Esophagus squamous epithelium (tissue), 5 donors: ENCODE measurements around the gene RELL1. TPM values are rescaled to one million over a fixed set of nuclear protein-coding genes. Genes with fewer than 3 reads are reported as not detected.
A peak's percentile ranks its signal among the peaks of the same experiment; 100 is the strongest.

Experiments used
- DNase-seq: peaks from one replicate; lab custom pipeline; 2025; lab: John Stamatoyannopoulos, UW
- H3K27ac ChIP-seq, 4 donors: fragments of 200-600 bp; sonication (generic); one replicate each; pipeline ENCODE4 v1.5.1; 2016 to 2019; ENCODE audit warnings: mild to moderate bottlenecking in 1 of 4
- H3K27me3 ChIP-seq, 4 donors: fragments of 200-600 bp; sonication (generic); 1 replicate in 3 of 4; 2 replicates in 1 of 4; pipeline versions ENCODE4 v1.5.1 to v1.6.0; 2017 to 2021; ENCODE audit warnings: antibody characterized with exemption in 1 of 4
- H3K36me3 ChIP-seq, 3 donors: fragments of 200-600 bp; sonication (generic); one replicate each; pipeline ENCODE4 v1.5.1; 2016 to 2019
- H3K4me1 ChIP-seq, 3 donors: fragments of 200-600 bp; sonication (generic); one replicate each; pipeline ENCODE4 v1.5.1; 2017 to 2019
- H3K4me3 ChIP-seq, 4 donors: fragments of 200-600 bp; sonication (generic); 1 replicate in 3 of 4; 2 replicates in 1 of 4; pipeline ENCODE4 v1.5.1; 2016 to 2019; ENCODE audit warnings: mild to moderate bottlenecking in 2 of 4, moderate library complexity in 1 of 4
- H3K9me3 ChIP-seq, 3 donors: fragments of 200-600 bp; sonication (generic); one replicate each; pipeline ENCODE4 v1.5.1; 2016 to 2019
- CTCF ChIP-seq, 6 experiments: fragments of 450-650 bp in 4 of 6; fragments of 200-600 bp in 2 of 6; sonication (generic) in 2 of 6; IDR thresholded peaks; one replicate each; pipeline ENCODE4 v1.5.1; 2016 to 2019; ENCODE audit warnings: antibody characterized with exemption in 6 of 6, mild to moderate bottlenecking in 4 of 6, moderate library complexity in 4 of 6
- POLR2A ChIP-seq, 4 donors: fragments of 450-650 bp; IDR thresholded peaks; one replicate each; pipeline ENCODE4 v1.6.1; 2017; ENCODE audit warnings: antibody characterized with exemption in 4 of 4, mild to moderate bottlenecking in 4 of 4, moderate library complexity in 3 of 4
- WGBS, 2 donors: methylation state at CpG; one replicate each; pipeline ENCODE4 v1.1.5; 2018; 5-methylcytosine and 5-hydroxymethylcytosine counted together
- intact Hi-C: fragments of 100-400 bp; cut with DNase I; formaldehyde crosslinking; loops from one replicate; pipeline ENCODE4 v1.15.0; 2022
- total RNA-seq, 4 donors: library from RNA; depleted of rRNA; stranded (reverse); fragments of >200 nt; gene quantifications; one replicate each; pipeline ENCODE4 v1.1.0, GENCODE V29; 2016
- donor health status: DM: yes; HTN: yes; CAD: no.

The RELL1 gene
- total RNA-seq, 4 donors from 2014 or later = 20.3 to 49.0 (median 32.6) TPM

- no peak for DNase-seq
- Histone ChIP-seq H3K4me3 (no peak overlapping the region), H3K4me1 (peaks cover 16 to 58% (median 23%) of the 10 kb centered on the region in 3 donors), H3K27me3 (no peaks in the 10 kb centered on the region), H3K36me3 (no peaks in the 10 kb centered on the region), H3K9me3 (no peaks in the 10 kb centered on the region), H3K27ac (no peak overlapping the region)
- intact Hi-C loops = no loop called here
- no peak for TF ChIP-seq POLR2A (IDR thresholded peaks at IDR 0.05)
- peak in 2 of 6 experiments; percentile 7 to 18 for TF ChIP-seq CTCF (IDR thresholded peaks at IDR 0.05)
- 48 to 66% methylated on average over 7 of the region's 7 CpGs for WGBS, 2 donors
These were observed 3.3 kb downstream of the RELL1 start for GRCh38 chr4:37682701-37683401.

- intact Hi-C loops = no loop called here
- Histone ChIP-seq H3K27me3 (no peaks in the 10 kb centered on the region), H3K36me3 (no peaks in the 10 kb centered on the region), H3K27ac (no peak overlapping the region), H3K4me3 (no peak overlapping the region), H3K9me3 (no peaks in the 10 kb centered on the region), H3K4me1 (peaks cover 25 to 72% (median 30%) of the 10 kb centered on the region in 3 donors)
- WGBS, 2 donors = 100% methylated on average over 1 of the region's 1 CpG
- TF ChIP-seq POLR2A (IDR thresholded peaks at IDR 0.05) (no peak), CTCF (IDR thresholded peaks at IDR 0.05) (no peak)
- DNase-seq = no peak
These were observed 6.1 kb downstream of the RELL1 start for GRCh38 chr4:37680089-37680488.

- 84 to 90% methylated on average over 2 of the region's 2 CpGs for WGBS, 2 donors
- Histone ChIP-seq H3K36me3 (no peaks in the 10 kb centered on the region), H3K9me3 (no peaks in the 10 kb centered on the region), H3K27me3 (no peaks in the 10 kb centered on the region), H3K27ac (no peak overlapping the region), H3K4me1 (peaks cover 21 to 72% (median 29%) of the 10 kb centered on the region in 3 donors), H3K4me3 (no peak overlapping the region)
- intact Hi-C loops = no loop called here
- TF ChIP-seq POLR2A (IDR thresholded peaks at IDR 0.05) = no peak
- no peak for TF ChIP-seq CTCF (IDR thresholded peaks at IDR 0.05)
- DNase-seq = no peak
These were observed 6.9 kb downstream of the RELL1 start for GRCh38 chr4:37679301-37679700.

GRCh38 chr4:37678624-37679023 lies 7.6 kb downstream of the RELL1 start:
- no peak for TF ChIP-seq CTCF (IDR thresholded peaks at IDR 0.05)
- TF ChIP-seq POLR2A (IDR thresholded peaks at IDR 0.05) = no peak

GRCh38 chr4:37675587-37676290 lies 10.4 kb downstream of the RELL1 start:
- no peak for DNase-seq
- peaks cover 9 to 62% (median 34%) of the 10 kb centered on the region in 3 donors for H3K4me1 ChIP-seq
- peak overlapping the region in 2 of 4 donors; percentile 18 to 54 for H3K27ac ChIP-seq
- no peaks in the 10 kb centered on the region for H3K27me3 ChIP-seq
- TF ChIP-seq POLR2A (IDR thresholded peaks at IDR 0.05) (no peak), CTCF (IDR thresholded peaks at IDR 0.05) (no peak)
- peak overlapping the region in 1 of 4 donors; percentile 29 for H3K4me3 ChIP-seq
- H3K9me3 ChIP-seq = no peaks in the 10 kb centered on the region
- intact Hi-C loops = no loop called here
- 16 to 23% methylated on average over 1 of the region's 1 CpG for WGBS, 2 donors
- H3K36me3 ChIP-seq = no peaks in the 10 kb centered on the region

More at GRCh38 chr4:37678624-37679023, 7.6 kb downstream of the RELL1 start:
- H3K36me3 ChIP-seq = no peaks in the 10 kb centered on the region
- 91 to 96% methylated on average over 3 of the region's 3 CpGs for WGBS, 2 donors
- no peak overlapping the region for H3K27ac ChIP-seq
- no peak overlapping the region for H3K4me3 ChIP-seq
- no peak for DNase-seq
- H3K4me1 ChIP-seq = peaks cover 21 to 72% (median 34%) of the 10 kb centered on the region in 3 donors
- intact Hi-C loops = no loop called here
- H3K9me3 ChIP-seq = no peaks in the 10 kb centered on the region
- H3K27me3 ChIP-seq = no peaks in the 10 kb centered on the region
